Neural cell (in vitro differentiated cells): ENCODE measurements around the gene ASB1.

Experiments
- EP300 ChIP-seq: fragments of 450-650 bp; conservative IDR thresholded peaks from 2 replicates; pipeline ENCODE4 v1.6.1; 2014; ENCODE audit warnings: antibody characterized with exemption, mild to moderate bottlenecking, moderate library complexity; ENCODE audit not compliant: poor library complexity, severe bottlenecking
- RAD21 ChIP-seq: fragments of 450-650 bp; conservative IDR thresholded peaks from 2 replicates; pipeline ENCODE4 v1.6.1; 2014; ENCODE audit warnings: antibody characterized with exemption, mild to moderate bottlenecking, moderate library complexity
- SMC3 ChIP-seq: fragments of 450-650 bp; conservative IDR thresholded peaks from 2 replicates; pipeline ENCODE4 v1.6.1; 2014; ENCODE audit warnings: antibody characterized with exemption, mild to moderate bottlenecking, moderate library complexity; ENCODE audit not compliant: poor library complexity
- TF ChIP-seq, protein P1 (sequence below): fragments of 450-650 bp; IDR thresholded peaks from 2 replicates; pipeline ENCODE4 v1.5.1; 2014; ENCODE audit warnings: antibody characterized with exemption, mild to moderate bottlenecking, moderate library complexity; ENCODE audit not compliant: poor library complexity, severe bottlenecking
- TF ChIP-seq, protein P2 (sequence below): IDR thresholded peaks from 2 replicates; pipeline ENCODE4 v1.6.1; 2012; ENCODE audit warnings: borderline replicate concordance

DNA sequence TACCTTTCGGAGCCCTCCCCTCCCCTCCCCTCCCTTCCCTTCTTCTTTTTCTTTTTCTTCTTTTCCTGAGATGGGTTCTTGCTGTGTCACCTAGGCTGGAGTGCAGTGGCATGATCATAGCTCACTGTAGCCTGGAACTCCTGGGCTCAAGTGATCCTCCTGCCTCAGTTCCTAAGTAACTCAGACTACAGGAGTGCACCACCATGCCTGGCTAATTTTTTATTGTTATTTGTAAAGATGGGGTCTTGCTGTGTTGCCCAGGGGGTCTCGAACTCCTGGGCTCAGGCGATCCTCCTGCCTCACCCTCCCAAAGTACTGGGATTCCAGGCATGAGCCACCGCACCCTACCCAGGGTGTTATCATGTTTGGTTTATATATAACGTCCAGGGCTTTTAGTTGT is 66.7 kb downstream of the ASB1 start:
- TF ChIP-seq, protein P1, sequence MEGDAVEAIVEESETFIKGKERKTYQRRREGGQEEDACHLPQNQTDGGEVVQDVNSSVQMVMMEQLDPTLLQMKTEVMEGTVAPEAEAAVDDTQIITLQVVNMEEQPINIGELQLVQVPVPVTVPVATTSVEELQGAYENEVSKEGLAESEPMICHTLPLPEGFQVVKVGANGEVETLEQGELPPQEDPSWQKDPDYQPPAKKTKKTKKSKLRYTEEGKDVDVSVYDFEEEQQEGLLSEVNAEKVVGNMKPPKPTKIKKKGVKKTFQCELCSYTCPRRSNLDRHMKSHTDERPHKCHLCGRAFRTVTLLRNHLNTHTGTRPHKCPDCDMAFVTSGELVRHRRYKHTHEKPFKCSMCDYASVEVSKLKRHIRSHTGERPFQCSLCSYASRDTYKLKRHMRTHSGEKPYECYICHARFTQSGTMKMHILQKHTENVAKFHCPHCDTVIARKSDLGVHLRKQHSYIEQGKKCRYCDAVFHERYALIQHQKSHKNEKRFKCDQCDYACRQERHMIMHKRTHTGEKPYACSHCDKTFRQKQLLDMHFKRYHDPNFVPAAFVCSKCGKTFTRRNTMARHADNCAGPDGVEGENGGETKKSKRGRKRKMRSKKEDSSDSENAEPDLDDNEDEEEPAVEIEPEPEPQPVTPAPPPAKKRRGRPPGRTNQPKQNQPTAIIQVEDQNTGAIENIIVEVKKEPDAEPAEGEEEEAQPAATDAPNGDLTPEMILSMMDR: no peak
- TF ChIP-seq RAD21 (no peak), SMC3 (no peak), EP300 (no peak)
- TF ChIP-seq, protein P2, sequence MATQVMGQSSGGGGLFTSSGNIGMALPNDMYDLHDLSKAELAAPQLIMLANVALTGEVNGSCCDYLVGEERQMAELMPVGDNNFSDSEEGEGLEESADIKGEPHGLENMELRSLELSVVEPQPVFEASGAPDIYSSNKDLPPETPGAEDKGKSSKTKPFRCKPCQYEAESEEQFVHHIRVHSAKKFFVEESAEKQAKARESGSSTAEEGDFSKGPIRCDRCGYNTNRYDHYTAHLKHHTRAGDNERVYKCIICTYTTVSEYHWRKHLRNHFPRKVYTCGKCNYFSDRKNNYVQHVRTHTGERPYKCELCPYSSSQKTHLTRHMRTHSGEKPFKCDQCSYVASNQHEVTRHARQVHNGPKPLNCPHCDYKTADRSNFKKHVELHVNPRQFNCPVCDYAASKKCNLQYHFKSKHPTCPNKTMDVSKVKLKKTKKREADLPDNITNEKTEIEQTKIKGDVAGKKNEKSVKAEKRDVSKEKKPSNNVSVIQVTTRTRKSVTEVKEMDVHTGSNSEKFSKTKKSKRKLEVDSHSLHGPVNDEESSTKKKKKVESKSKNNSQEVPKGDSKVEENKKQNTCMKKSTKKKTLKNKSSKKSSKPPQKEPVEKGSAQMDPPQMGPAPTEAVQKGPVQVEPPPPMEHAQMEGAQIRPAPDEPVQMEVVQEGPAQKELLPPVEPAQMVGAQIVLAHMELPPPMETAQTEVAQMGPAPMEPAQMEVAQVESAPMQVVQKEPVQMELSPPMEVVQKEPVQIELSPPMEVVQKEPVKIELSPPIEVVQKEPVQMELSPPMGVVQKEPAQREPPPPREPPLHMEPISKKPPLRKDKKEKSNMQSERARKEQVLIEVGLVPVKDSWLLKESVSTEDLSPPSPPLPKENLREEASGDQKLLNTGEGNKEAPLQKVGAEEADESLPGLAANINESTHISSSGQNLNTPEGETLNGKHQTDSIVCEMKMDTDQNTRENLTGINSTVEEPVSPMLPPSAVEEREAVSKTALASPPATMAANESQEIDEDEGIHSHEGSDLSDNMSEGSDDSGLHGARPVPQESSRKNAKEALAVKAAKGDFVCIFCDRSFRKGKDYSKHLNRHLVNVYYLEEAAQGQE: no peak
